HuH-7 (cell line): ENCODE data around the gene PDLIM1.

Experiments
- DNase-seq: peaks from one replicate; pipeline ENCODE4 v3.0.0; 2011; ENCODE audit warnings: low spot score

Gene PDLIM1

GRCh38 chr10:95288303-95288702, 2.5 kb downstream of the PDLIM1 start:
- no peak for DNase-seq

- DNase-seq, result no peak
These were observed 3.5 kb downstream of the PDLIM1 start for GRCh38 chr10:95287281-95287680.

- DNase-seq, result no peak
These were observed 4.1 kb downstream of the PDLIM1 start for GRCh38 chr10:95286707-95287106.

GRCh38 chr10:95285556-95285955, 5.2 kb downstream of the PDLIM1 start:
- no peak for DNase-seq

- no peak for DNase-seq
These were observed 6.0 kb downstream of the PDLIM1 start for GRCh38 chr10:95284807-95285206.

- DNase-seq, result no peak
These were observed 8.7 kb downstream of the PDLIM1 start for GRCh38 chr10:95282107-95282506.

- DNase-seq, result no peak
These were observed 9.6 kb downstream of the PDLIM1 start for GRCh38 chr10:95281206-95281605.

GRCh38 chr10:95280637-95281036, 10.2 kb downstream of the PDLIM1 start:
- no peak for DNase-seq

GRCh38 chr10:95279042-95279820, 11.6 kb downstream of the PDLIM1 start:
- no peak for DNase-seq

- no peak for DNase-seq
These were observed 12.5 kb downstream of the PDLIM1 start for GRCh38 chr10:95278061-95278988.

GRCh38 chr10:95277614-95278013, 13.2 kb downstream of the PDLIM1 start:
- DNase-seq, result no peak

GRCh38 chr10:95277201-95277570, 13.6 kb downstream of the PDLIM1 start:
- no peak for DNase-seq

GRCh38 chr10:95276367-95277200, 14.2 kb downstream of the PDLIM1 start:
- no peak for DNase-seq

- no peak for DNase-seq
These were observed 15.0 kb downstream of the PDLIM1 start for GRCh38 chr10:95275726-95276366.

GRCh38 chr10:95273393-95274312, 17.1 kb downstream of the PDLIM1 start:
- DNase-seq, result no peak

GRCh38 chr10:95268438-95268837, 22.4 kb downstream of the PDLIM1 start:
- no peak for DNase-seq

GRCh38 chr10:95267251-95267650, 23.6 kb downstream of the PDLIM1 start:
- DNase-seq, result no peak

GRCh38 chr10:95266674-95267095, 24.1 kb downstream of the PDLIM1 start:
- peak; percentile 52 for DNase-seq

- no peak for DNase-seq
These were observed 25.2 kb downstream of the PDLIM1 start for GRCh38 chr10:95265572-95265971.

GRCh38 chr10:95264227-95265051, 26.4 kb downstream of the PDLIM1 start:
- DNase-seq, result no peak
